Measurements from ENCODE around the gene LPCAT1.

The LPCAT1 gene

GRCh38 chr5:1495525-1495897, 28.2 kb downstream of the LPCAT1 start:
- no peak for DNase-seq (ENCODE audit: low read depth)
- H3K4me3 ChIP-seq (ENCODE audit: low read length), result no peak overlapping the region
- TF ChIP-seq CTCF (IDR thresholded peaks at IDR 0.05; ENCODE audit: insufficient read depth, low read depth, low read length, missing control alignments), result no peak

DNA sequence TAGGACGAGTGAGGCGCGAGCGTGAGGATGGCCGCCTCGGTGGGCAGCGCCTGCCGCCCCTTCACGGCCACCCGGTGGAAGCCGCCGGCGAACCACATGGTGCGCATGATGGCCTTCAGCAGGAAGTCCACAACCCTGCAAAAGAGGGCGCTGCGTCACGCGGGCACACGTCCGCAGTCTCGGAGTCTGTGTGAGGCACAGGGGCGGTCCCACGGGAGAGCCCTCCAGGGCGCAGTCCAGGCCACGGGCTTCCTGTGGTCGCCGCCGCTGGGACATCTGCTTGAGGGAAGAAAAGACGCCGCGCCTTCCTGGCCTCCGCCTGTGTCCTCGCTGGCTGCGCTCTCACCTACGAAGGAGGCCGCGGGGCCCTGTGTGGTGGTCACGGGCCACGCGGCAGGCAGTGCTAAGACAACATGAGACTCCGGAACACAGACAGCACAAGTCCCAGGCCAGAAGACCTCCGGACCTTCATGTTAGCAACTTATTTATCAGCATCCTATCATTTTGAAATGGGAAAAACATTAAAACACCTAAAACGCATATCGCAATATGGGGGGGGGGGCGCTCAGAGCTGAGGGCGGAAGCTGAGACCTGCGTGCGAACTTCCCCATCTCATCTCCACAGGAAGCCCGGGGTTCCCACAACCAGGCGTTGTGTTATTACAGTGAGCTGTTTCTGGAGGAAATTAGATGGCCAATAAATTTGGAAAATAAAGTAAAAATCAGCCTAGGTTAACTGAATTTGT, 28.8 kb downstream of the LPCAT1 start:
- H3K4me3 ChIP-seq (ENCODE audit: low read length), result no peak overlapping the region
- no peak for TF ChIP-seq CTCF (IDR thresholded peaks at IDR 0.05; ENCODE audit: insufficient read depth, low read depth, low read length, missing control alignments)
- DNase-seq (ENCODE audit: low read depth), result no peak

GRCh38 chr5:1493941-1494340, 29.8 kb downstream of the LPCAT1 start:
- DNase-seq (ENCODE audit: low read depth), result no peak
- no peak for TF ChIP-seq CTCF (IDR thresholded peaks at IDR 0.05; ENCODE audit: insufficient read depth, low read depth, low read length, missing control alignments)
- no peak overlapping the region for H3K4me3 ChIP-seq (ENCODE audit: low read length)

- DNase-seq (ENCODE audit: low read depth), result no peak
- H3K4me3 ChIP-seq (ENCODE audit: low read length), result no peak overlapping the region
- no peak for TF ChIP-seq CTCF (IDR thresholded peaks at IDR 0.05; ENCODE audit: insufficient read depth, low read depth, low read length, missing control alignments)
Measured at GRCh38 chr5:1493413-1493812, 30.3 kb downstream of the LPCAT1 start.

GRCh38 chr5:1492757-1493156, 31.0 kb downstream of the LPCAT1 start:
- H3K4me3 ChIP-seq (ENCODE audit: low read length), result no peak overlapping the region
- DNase-seq (ENCODE audit: low read depth), result no peak
- no peak for TF ChIP-seq CTCF (IDR thresholded peaks at IDR 0.05; ENCODE audit: insufficient read depth, low read depth, low read length, missing control alignments)

GRCh38 chr5:1490376-1490775, 33.4 kb downstream of the LPCAT1 start:
- no peak overlapping the region for H3K4me3 ChIP-seq (ENCODE audit: low read length)
- DNase-seq (ENCODE audit: low read depth), result no peak
- TF ChIP-seq CTCF (IDR thresholded peaks at IDR 0.05; ENCODE audit: insufficient read depth, low read depth, low read length, missing control alignments), result no peak

- no peak for TF ChIP-seq CTCF (IDR thresholded peaks at IDR 0.05; ENCODE audit: insufficient read depth, low read depth, low read length, missing control alignments)
- H3K4me3 ChIP-seq (ENCODE audit: low read length), result no peak overlapping the region
- no peak for DNase-seq (ENCODE audit: low read depth)
Measured at GRCh38 chr5:1489754-1490153, 34.0 kb downstream of the LPCAT1 start.

All from epithelial cell of esophagus (primary cell).